Natural killer cell (primary cell): Measurements from ENCODE around the gene SORCS2. TPM values are rescaled to one million over a fixed set of nuclear protein-coding genes. Genes with fewer than 3 reads are reported as not detected.

Source experiments
- ATAC-seq, 3 donors: fragments of 150-1000 bp in 2 of 3; fragments of 200-7000 bp in 1 of 3; cut with Tn5 transposase; 1 replicate in 1 of 3; 2 replicates in 2 of 3; pipeline ENCODE4 v1.10.0; 2021; ENCODE audit warnings: mild to moderate bottlenecking in 2 of 3, moderate library complexity in 2 of 3
- DNase-seq, 2 donors: peaks; one replicate each; pipeline versions ENCODE4 v3.0.0 to v3.0.0-alpha.2; 2013 to 2021; ENCODE audit warnings: mixed read lengths in 1 of 2
- H3K27ac ChIP-seq: one replicate; pipeline ENCODE4 v1.5.1; 2013; ENCODE audit warnings: mild to moderate bottlenecking, low read length
- H3K27me3 ChIP-seq: one replicate; pipeline ENCODE4 v1.6.1; 2013; ENCODE audit warnings: low read length; ENCODE audit not compliant: control insufficient read depth, insufficient read depth
- H3K36me3 ChIP-seq: one replicate; pipeline ENCODE4 v1.6.1; 2013; ENCODE audit warnings: low read length; ENCODE audit not compliant: control insufficient read depth, insufficient read depth
- H3K4me1 ChIP-seq: one replicate; pipeline ENCODE4 v1.6.1; 2013; ENCODE audit warnings: low read length; ENCODE audit not compliant: control insufficient read depth, insufficient read depth
- H3K4me3 ChIP-seq: one replicate; pipeline ENCODE4 v1.5.1; 2013; ENCODE audit warnings: low read length
- H3K9me3 ChIP-seq: one replicate; pipeline ENCODE4 v1.6.1; 2013; ENCODE audit warnings: low read length; ENCODE audit not compliant: control insufficient read depth, insufficient read depth
- H3K27ac Mint-ChIP-seq, 2 donors: one replicate each; pipeline ENCODE4 v1.8.0; 2022; ENCODE audit warnings: mild to moderate bottlenecking in 2 of 2, mixed read lengths in 2 of 2, moderate library complexity in 1 of 2
- H3K27me3 Mint-ChIP-seq, 2 donors: one replicate each; pipeline ENCODE4 v1.8.0; 2022; ENCODE audit warnings: low read depth in 2 of 2, mixed read lengths in 2 of 2
- H3K36me3 Mint-ChIP-seq: one replicate; pipeline ENCODE4 v1.8.0; 2022; ENCODE audit warnings: mixed read lengths
- H3K4me1 Mint-ChIP-seq, 2 donors: one replicate each; pipeline ENCODE4 v1.8.0; 2022; ENCODE audit warnings: mixed read lengths in 2 of 2
- H3K4me3 Mint-ChIP-seq: one replicate; pipeline ENCODE4 v1.8.0; 2022; ENCODE audit warnings: mild to moderate bottlenecking, moderate library complexity, mixed read lengths
- H3K9me3 Mint-ChIP-seq, 2 donors: one replicate each; pipeline ENCODE4 v1.8.0; 2022; ENCODE audit warnings: mixed read lengths in 2 of 2
- WGBS: methylation state at CpG from one replicate; pipeline ENCODE4 v1.1.7; 2013; ENCODE audit warnings: missing lambda C conversion rate; ENCODE audit not compliant: insufficient coverage; 5-methylcytosine and 5-hydroxymethylcytosine counted together
- intact Hi-C: fragments of 100-400 bp; cut with micrococcal nuclease; formaldehyde crosslinking; loops from one replicate; pipeline ENCODE4 v1.14.2; 2022
- total RNA-seq, 4 donors: library from RNA; stranded (reverse); fragments of 120-200 nt in 1 of 4; gene quantifications; one replicate each; pipeline versions ENCODE4 v1.2.3 to v1.2.4, GENCODE V29; 2013 to 2022
- TF ChIP-seq, protein P1 (sequence below): fragments of 200-600 bp; IDR thresholded peaks from one replicate; pipeline ENCODE4 v1.8.0; 2022; ENCODE audit warnings: antibody characterized with exemption

Gene SORCS2
- total RNA-seq, 3 donors from 2014 or later (not counting 1 experiment from before 2014, with no cell fraction given), result 1.2 to 2.5 (median 1.4) TPM

DNA sequence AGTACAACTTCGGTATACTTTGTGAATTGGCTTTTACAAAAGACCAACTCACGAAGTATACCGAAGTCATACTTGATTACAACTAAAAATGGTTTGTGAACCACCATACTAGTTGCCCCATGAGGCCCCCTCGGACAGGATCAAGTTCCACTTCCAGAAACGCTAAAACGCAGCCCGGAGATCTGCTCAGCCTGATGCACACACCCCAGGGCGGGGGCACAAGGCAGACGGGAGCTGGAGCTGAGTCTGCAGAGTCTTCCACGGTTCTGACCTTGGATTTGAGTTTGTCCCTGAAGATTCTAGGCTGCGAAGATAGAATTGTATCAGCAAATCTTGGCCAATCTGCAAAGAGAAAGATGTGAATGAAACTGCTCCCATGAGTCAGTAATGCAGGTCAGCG, 118.1 kb downstream of the SORCS2 start:
- H3K27me3 Mint-ChIP-seq, result peaks cover 14 to 43% of the 10 kb centered on the region in 2 donors
- TF ChIP-seq, protein P1, sequence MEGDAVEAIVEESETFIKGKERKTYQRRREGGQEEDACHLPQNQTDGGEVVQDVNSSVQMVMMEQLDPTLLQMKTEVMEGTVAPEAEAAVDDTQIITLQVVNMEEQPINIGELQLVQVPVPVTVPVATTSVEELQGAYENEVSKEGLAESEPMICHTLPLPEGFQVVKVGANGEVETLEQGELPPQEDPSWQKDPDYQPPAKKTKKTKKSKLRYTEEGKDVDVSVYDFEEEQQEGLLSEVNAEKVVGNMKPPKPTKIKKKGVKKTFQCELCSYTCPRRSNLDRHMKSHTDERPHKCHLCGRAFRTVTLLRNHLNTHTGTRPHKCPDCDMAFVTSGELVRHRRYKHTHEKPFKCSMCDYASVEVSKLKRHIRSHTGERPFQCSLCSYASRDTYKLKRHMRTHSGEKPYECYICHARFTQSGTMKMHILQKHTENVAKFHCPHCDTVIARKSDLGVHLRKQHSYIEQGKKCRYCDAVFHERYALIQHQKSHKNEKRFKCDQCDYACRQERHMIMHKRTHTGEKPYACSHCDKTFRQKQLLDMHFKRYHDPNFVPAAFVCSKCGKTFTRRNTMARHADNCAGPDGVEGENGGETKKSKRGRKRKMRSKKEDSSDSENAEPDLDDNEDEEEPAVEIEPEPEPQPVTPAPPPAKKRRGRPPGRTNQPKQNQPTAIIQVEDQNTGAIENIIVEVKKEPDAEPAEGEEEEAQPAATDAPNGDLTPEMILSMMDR, result no peak

DNA sequence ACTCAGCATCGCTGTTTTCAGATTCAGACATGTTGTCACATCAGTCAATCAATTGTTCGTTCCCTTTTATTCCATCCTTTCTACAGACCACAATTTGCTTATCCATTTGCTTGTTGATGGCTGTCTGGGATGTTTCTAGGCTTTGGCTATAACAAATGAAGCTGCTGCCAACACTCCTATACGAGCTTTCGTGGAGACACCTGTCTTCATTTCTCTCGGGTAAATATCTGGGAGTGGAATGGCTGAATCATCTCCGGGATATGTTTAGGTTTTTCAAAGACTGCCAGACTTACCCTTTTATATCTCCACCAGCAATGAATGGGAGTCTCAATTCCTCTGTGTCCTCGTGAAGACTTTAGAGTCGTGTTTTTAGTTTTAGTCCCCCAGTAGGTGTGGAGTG, 118.9 kb downstream of the SORCS2 start:
- WGBS, result 88% methylated on average over 8 of the region's 8 CpGs
- DNase-seq, result no peak
- H3K36me3 ChIP-seq, result no peaks in the 10 kb centered on the region
- H3K27ac ChIP-seq, result no peak overlapping the region
- TF ChIP-seq, protein P1, result no peak
- H3K4me3 Mint-ChIP-seq, result no peak overlapping the region
- H3K27me3 ChIP-seq, result peaks cover 5% of the 10 kb centered on the region
- no peaks in the 10 kb centered on the region for H3K36me3 Mint-ChIP-seq
- H3K27me3 Mint-ChIP-seq, result peaks cover 20 to 51% of the 10 kb centered on the region in 2 donors
- no peaks in the 10 kb centered on the region for H3K9me3 ChIP-seq
- no peak overlapping the region for H3K27ac Mint-ChIP-seq
- intact Hi-C loops, result no loop called here
- H3K4me1 Mint-ChIP-seq, result no peaks in the 10 kb centered on the region
- H3K4me3 ChIP-seq, result no peak overlapping the region
- no peaks in the 10 kb centered on the region for H3K4me1 ChIP-seq
- peaks cover 0 to 4% of the 10 kb centered on the region in 2 donors for H3K9me3 Mint-ChIP-seq
- no peak for ATAC-seq

More for the DNA sequence above, 118.1 kb downstream of the SORCS2 start:
- no peaks in the 10 kb centered on the region for H3K4me1 Mint-ChIP-seq
- WGBS, result 82% methylated on average over 11 of the region's 12 CpGs
- H3K36me3 Mint-ChIP-seq, result no peaks in the 10 kb centered on the region
- no peaks in the 10 kb centered on the region for H3K36me3 ChIP-seq
- no peak overlapping the region for H3K4me3 ChIP-seq
- no peak for ATAC-seq
- peaks cover 5% of the 10 kb centered on the region for H3K27me3 ChIP-seq
- intact Hi-C loops, result no loop called here
- no peak overlapping the region for H3K27ac ChIP-seq
- no peak overlapping the region for H3K4me3 Mint-ChIP-seq
- DNase-seq, result no peak
- H3K9me3 Mint-ChIP-seq, result no peaks in the 10 kb centered on the region
- no peak overlapping the region for H3K27ac Mint-ChIP-seq
- H3K4me1 ChIP-seq, result no peaks in the 10 kb centered on the region
- no peaks in the 10 kb centered on the region for H3K9me3 ChIP-seq

DNA sequence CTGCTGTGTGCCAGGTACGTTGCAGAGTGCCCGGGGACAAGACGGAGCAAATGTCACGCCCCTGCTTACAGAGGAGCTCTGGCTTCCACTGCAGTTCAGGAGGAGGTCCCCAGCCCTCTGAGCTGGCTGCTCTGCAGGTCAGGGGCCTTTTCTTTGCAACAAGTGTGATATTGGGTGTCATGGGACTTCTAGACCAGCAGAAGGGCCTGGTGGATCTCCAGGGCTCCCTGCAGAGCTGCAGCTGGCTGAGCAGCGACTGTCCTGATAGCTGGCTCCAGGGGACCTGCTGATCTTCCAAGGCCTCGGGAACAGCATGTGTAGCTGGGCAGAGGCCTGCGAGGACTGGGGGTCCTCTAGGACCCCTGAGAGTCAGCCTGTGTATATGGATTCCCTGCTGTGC, 120.4 kb downstream of the SORCS2 start:
- DNase-seq (no peak), ATAC-seq (no peak)
- intact Hi-C loops, result no loop called here

More for the DNA sequence above, 120.4 kb downstream of the SORCS2 start:
- Histone ChIP-seq H3K36me3 (no peaks in the 10 kb centered on the region), H3K27ac (no peak overlapping the region), H3K9me3 (peaks cover under 1% of the 10 kb centered on the region), H3K4me1 (no peaks in the 10 kb centered on the region), H3K27me3 (no peaks in the 10 kb centered on the region), H3K4me3 (no peak overlapping the region)
- Mint-ChIP-seq H3K36me3 (no peaks in the 10 kb centered on the region), H3K27me3 (peaks cover 23 to 57% of the 10 kb centered on the region in 2 donors), H3K4me3 (no peak overlapping the region), H3K27ac (no peak overlapping the region), H3K9me3 (peaks cover 0 to 4% of the 10 kb centered on the region in 2 donors), H3K4me1 (no peaks in the 10 kb centered on the region)
- TF ChIP-seq, protein P1, result no peak
- WGBS, result 83% methylated on average over 7 of the region's 7 CpGs
